Endothelial cell of umbilical vein (primary cell): ENCODE results near the gene UBE3B. TPM values are rescaled to one million over a fixed set of nuclear protein-coding genes. Genes with fewer than 3 reads are reported as not detected.

Source experiments
- BruUV-seq: library from RNA; stranded (reverse); fragments of 400-500 nt; replicated peaks from 2 replicates; lab custom pipeline; 2021; lab: Mats Ljungman, UMichigan
- CTCF ChIA-PET: fragments of 300-600, 350-600 bp; sonication (Branson Sonifier 250); formaldehyde crosslinking; loops from one replicate; lab custom pipeline; 2021; ENCODE audit warnings: antibody characterized with exemption, inconsistent platforms; lab: Charles Lee
- POLR2A ChIA-PET: fragments of 300-600, 350-600 bp; sonication (Branson Sonifier 250); formaldehyde crosslinking; loops from one replicate; lab custom pipeline; 2021; ENCODE audit warnings: antibody characterized with exemption, inconsistent platforms; lab: Charles Lee
- DNase-seq: peaks from one replicate; pipeline ENCODE4 v3.0.0-alpha.2; 2011; ENCODE audit warnings: low read depth, low spot score
- FAIRE-seq: peaks from 2 replicates; lab custom pipeline; 2011; peaks lifted over from hg19 to GRCh38; lab: Jason Lieb, UNC
- H2AFZ ChIP-seq: 2 replicates; pipeline ENCODE4 v1.6.0; 2012; ENCODE audit warnings: low read depth, low read length, control low read depth, inconsistent platforms
- H3K27ac ChIP-seq: 2 replicates; pipeline ENCODE4 v1.5.1; 2011; ENCODE audit warnings: low read depth, mild to moderate bottlenecking, control low read depth, low read length, moderate library complexity; ENCODE audit not compliant: insufficient read depth
- H3K27me3 ChIP-seq, 2 experiments: 2 replicates each; pipeline versions ENCODE4 v1.6.0 to v1.6.1; 2011; ENCODE audit warnings: low read length in 2 of 2, mixed read lengths in 1 of 2; ENCODE audit not compliant: control insufficient read depth in 2 of 2, insufficient read depth in 2 of 2
- H3K36me3 ChIP-seq, 2 experiments: 2 replicates in 1 of 2; 3 replicates in 1 of 2; pipeline ENCODE4 v1.5.1; 2011; ENCODE audit warnings: low read length in 2 of 2, mild to moderate bottlenecking in 1 of 2, moderate library complexity in 1 of 2; ENCODE audit not compliant: control insufficient read depth in 2 of 2, insufficient read depth in 2 of 2; ENCODE audit errors: extremely low read depth in 1 of 2
- H3K4me1 ChIP-seq: 3 replicates; pipeline ENCODE4 v1.5.1; 2011; ENCODE audit warnings: mild to moderate bottlenecking, low read length; ENCODE audit not compliant: control insufficient read depth, insufficient read depth; ENCODE audit errors: extremely low read depth
- H3K4me2 ChIP-seq: 2 replicates; pipeline ENCODE4 v1.6.1; 2011; ENCODE audit warnings: low read length, control low read depth, mixed read lengths; ENCODE audit not compliant: insufficient read depth
- H3K4me3 ChIP-seq, 3 experiments: fragments of 200-600 bp in 1 of 3; sonication (generic), shearing (Covaris generic) in 1 of 3; replicated peaks in 1 of 3; 2 replicates each; pipeline ENCODE4 v1.5.1; 2011 to 2016; ENCODE audit warnings: control low read depth in 3 of 3, low read length in 3 of 3, mild to moderate bottlenecking in 2 of 3, inconsistent platforms in 1 of 3, low read depth in 1 of 3, moderate library complexity in 1 of 3; ENCODE audit not compliant: insufficient read depth in 1 of 3
- H3K79me2 ChIP-seq: 2 replicates; pipeline ENCODE4 v1.6.0; 2012; ENCODE audit warnings: low read length, inconsistent platforms; ENCODE audit not compliant: control insufficient read depth, insufficient read depth
- H3K9ac ChIP-seq: replicated peaks from 2 replicates; pipeline ENCODE3; 2011; ENCODE audit warnings: low read length, control low read depth; ENCODE audit not compliant: insufficient read depth; ENCODE audit errors: extremely low read depth
- H3K9me1 ChIP-seq: replicated peaks from 3 replicates; pipeline ENCODE4 v1.6.0; 2011; ENCODE audit warnings: mild to moderate bottlenecking, low read length; ENCODE audit not compliant: control insufficient read depth, insufficient read depth; ENCODE audit errors: extremely low read depth
- H3K9me3 ChIP-seq: replicated peaks from 2 replicates; pipeline ENCODE4 v1.5.1; 2012; ENCODE audit warnings: low read length, inconsistent platforms; ENCODE audit not compliant: control insufficient read depth, insufficient read depth
- H4K20me1 ChIP-seq: replicated peaks from 2 replicates; pipeline ENCODE3; 2011; ENCODE audit warnings: mild to moderate bottlenecking, low read length; ENCODE audit not compliant: control insufficient read depth, insufficient read depth; ENCODE audit errors: extremely low read depth
- CTCF ChIP-seq, 2 donors: IDR thresholded peaks; 1 replicate in 1 of 2; 2 replicates in 1 of 2; pipeline ENCODE4 v1.5.1; 2011; ENCODE audit warnings: low read length in 2 of 2, mild to moderate bottlenecking in 2 of 2, moderate library complexity in 2 of 2, control low read depth in 1 of 2, inconsistent platforms in 1 of 2, low read depth in 1 of 2; ENCODE audit not compliant: insufficient read depth in 1 of 2; ENCODE audit errors: extremely low read depth in 1 of 2
- GATA2 ChIP-seq: IDR thresholded peaks from 2 replicates; pipeline ENCODE4 v1.7.0; 2011; ENCODE audit warnings: low read depth, mild to moderate bottlenecking, moderate library complexity, mixed read lengths, low read length; ENCODE audit not compliant: insufficient read length, insufficient read depth
- JUN ChIP-seq: IDR thresholded peaks from 2 replicates; pipeline ENCODE4 v1.6.1; 2011; ENCODE audit warnings: borderline replicate concordance, low read depth; ENCODE audit not compliant: insufficient read length, insufficient read depth
- POLR2AphosphoS5 ChIP-seq: IDR thresholded peaks from 2 replicates; pipeline ENCODE4 v1.6.1; 2012; ENCODE audit warnings: low read depth, mild to moderate bottlenecking, control low read depth, low read length, moderate library complexity; ENCODE audit not compliant: insufficient read depth
- dilution Hi-C: fragments of 300-500 bp; cut with MboI; formaldehyde crosslinking; loops from one replicate; pipeline ENCODE4 v1.15.0; 2019; ENCODE audit warnings: low sequenced_read_pairs; ENCODE audit not compliant: extremely low pct_ligation_motif_present
- intact Hi-C: fragments of 100-400 bp; cut with micrococcal nuclease; formaldehyde crosslinking; loops from one replicate; pipeline ENCODE4 v1.10.0; 2022
- polyA plus RNA-seq, 4 experiments: library from polyadenylated mRNA; depleted of rRNA in 3 of 4; stranded (reverse) in 3 of 4; unstranded in 1 of 4; fragments of >200 nt; gene quantifications; 2 replicates each; pipeline versions ENCODE4 v1.2.1 to v1.2.3, GENCODE V29; 2011 to 2012; ENCODE audit warnings: missing spikeins in 1 of 4
- total RNA-seq: library from RNA; stranded (reverse); gene quantifications from 2 replicates; pipeline ENCODE4 v1.2.3, GENCODE V29; 2021
- TF ChIP-seq, protein P1 (sequence below): IDR thresholded peaks from 2 replicates; pipeline ENCODE4 v1.6.1; 2011; ENCODE audit not compliant: insufficient read depth, insufficient read length

UBE3B gene
- total and polyA plus RNA-seq, 2 donors (not counting 3 experiments of a cell fraction or from before 2014, with no cell fraction given), result 24.9 to 40.8 TPM

DNA sequence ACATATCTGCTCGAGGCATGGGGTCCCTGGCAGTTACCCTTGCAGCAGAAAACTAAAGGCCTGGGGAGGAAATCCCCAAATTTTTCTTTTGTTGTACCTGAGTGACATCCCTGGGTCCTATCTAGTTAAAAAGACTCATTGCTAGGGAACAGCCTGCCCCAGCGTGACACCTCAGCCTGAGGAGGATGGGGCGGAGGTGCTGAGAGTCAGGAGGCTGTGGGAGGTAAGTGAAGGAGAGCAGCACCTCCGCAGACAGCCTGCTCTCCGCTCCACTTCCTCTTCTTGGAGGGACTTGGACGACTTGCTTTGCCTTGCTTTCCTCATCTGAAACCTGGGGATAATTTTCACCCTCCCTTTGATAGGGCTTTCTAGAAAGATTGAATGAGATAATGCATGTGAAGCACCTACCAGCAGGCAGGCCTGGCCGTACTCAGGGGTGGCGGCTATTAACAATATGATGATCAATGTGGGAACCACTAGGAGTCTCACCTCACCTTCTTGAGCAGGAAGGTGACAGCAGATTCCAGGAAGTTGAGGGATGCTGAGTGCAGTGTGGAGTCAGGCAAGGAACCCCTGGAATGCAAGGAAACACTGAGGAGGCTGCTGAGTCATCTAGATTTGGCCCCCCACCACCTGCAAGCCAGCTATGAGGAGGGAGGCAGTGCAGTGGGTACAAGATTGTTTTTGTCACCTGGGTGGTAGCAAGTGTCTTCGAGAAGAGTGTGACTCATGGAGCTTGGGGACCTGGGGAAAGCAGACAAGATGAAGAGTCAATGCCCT is 23.2 kb downstream of the UBE3B start:
- H3K9me3 ChIP-seq, result no peaks in the 10 kb centered on the region
- intact Hi-C loops, result no loop called here
- H2AFZ ChIP-seq, result no peak overlapping the region
- H3K27ac ChIP-seq, result no peak overlapping the region
- TF ChIP-seq POLR2AphosphoS5, result no peak
- no peak for TF ChIP-seq JUN
- no peak for TF ChIP-seq GATA2
- TF ChIP-seq CTCF (IDR thresholded peaks at IDR 0.05; ENCODE audit: extremely low read depth in 1 of 2, insufficient read depth in 1 of 2, low read depth in 1 of 2, low read length in 2 of 2), result no peak
- TF ChIP-seq, protein P1, sequence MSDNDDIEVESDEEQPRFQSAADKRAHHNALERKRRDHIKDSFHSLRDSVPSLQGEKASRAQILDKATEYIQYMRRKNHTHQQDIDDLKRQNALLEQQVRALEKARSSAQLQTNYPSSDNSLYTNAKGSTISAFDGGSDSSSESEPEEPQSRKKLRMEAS, result no peak
- DNase-seq (no peak), FAIRE-seq (no peak)
- H3K79me2 ChIP-seq, result no peaks in the 10 kb centered on the region
- no peak overlapping the region for H3K4me3 ChIP-seq
- BruUV-seq, result no TSS peak
- H3K36me3 ChIP-seq, result peaks cover 8 to 32% of the 10 kb centered on the region in 2 experiments
- H3K4me2 ChIP-seq, result no peak overlapping the region
- ChIA-PET CTCF (interaction anchor here (0.9 to 1.0 kb wide), 2 partner anchors 72 to 274 kb away, joined by 3 read pairs; no protein-coding TSS in a partner anchor), POLR2A (no interaction called here)
- no peaks in the 10 kb centered on the region for H3K27me3 ChIP-seq
- no peak overlapping the region for H3K9ac ChIP-seq
- H4K20me1 ChIP-seq, result no peaks in the 10 kb centered on the region
- no peaks in the 10 kb centered on the region for H3K9me1 ChIP-seq
- dilution Hi-C loops, result no loop called here
- H3K4me1 ChIP-seq, result no peaks in the 10 kb centered on the region
